ENCODE measurements around the gene PDZD2.
"Not testable (repeated sequence)": the region's sequence is repeated elsewhere in the genome, so short reads cannot be mapped to it uniquely, and the experiment has no call there.

PDZD2 gene

DNA sequence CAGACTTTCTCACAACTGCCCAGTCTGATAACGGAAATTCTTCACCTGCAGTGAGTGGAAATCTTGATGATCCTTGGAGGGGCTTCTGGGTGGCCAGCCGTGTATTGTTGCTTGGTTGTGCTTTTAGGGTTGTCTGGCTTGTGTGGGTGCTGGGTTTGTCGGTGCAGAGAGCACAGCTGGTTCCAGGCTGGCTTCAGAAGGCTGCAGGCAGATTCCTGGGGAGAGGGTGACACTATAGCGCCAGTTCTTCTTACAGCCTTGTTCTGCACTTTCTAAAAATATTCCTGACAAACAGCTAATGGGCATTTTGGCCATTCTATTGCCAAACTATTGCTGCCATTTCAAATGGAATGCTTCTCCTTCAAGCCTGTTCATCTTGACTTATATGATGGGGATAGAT lies 99.3 kb downstream of the PDZD2 start:
- no peak for DNase-seq

GRCh38 chr5:31741496-31741895 lies 102.6 kb downstream of the PDZD2 start:
- DNase-seq = no peak

DNA sequence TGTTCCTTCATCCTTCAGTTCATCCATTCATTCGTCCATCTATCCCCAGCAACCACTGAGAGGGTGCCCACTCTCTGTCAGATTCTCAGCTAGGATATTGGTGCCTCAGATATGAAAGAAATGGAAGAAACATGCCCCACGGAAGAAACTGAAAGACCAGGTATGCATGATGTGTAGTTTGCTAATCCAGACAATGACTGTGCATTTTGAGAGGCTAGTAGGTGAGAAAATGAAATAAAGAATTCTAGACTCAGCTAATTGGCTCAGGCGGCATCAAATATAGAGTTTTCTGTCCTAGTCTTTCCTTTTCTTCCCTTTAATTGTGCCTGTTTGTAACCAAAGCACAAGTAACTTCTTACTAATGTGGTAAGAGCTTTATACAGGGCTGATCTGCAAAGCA lies 104.7 kb downstream of the PDZD2 start:
- DNase-seq = no peak

- no peak for DNase-seq
Observed at GRCh38 chr5:31748458-31749172, 109.7 kb downstream of the PDZD2 start.

GRCh38 chr5:31750215-31750614 lies 111.3 kb downstream of the PDZD2 start:
- no peak for DNase-seq

GRCh38 chr5:31751610-31752009 lies 112.7 kb downstream of the PDZD2 start:
- DNase-seq = no peak

DNA sequence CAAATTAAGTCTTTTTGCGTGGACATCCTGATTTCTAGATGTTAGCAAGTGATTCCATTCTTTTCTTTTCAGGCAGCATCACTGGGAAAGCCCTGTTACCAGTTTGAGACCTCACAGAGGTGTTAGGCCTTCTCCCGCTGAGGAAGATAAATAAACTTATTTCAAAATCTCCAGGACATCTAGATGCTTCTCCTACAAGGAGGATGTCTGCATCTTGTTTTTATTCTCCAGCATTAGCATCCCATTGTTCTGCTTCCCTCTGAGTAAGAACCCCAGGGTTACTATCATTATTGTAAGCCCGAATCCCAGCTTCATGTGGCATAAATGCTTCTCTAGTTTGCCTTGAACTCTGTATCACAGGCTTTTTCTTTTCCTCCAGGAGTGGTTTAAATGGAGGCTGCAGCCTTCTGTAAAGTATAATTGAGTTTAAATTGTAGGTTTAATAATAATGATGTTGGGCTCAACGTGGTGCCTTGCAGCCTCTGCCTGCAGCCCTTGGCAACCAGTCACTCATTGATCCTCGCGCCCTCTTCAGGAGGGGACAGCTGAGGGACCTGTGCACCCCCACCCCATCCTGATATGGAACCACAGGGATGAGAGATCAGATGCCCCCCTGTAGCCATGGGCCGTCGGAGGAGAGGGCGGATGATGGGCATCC lies 114.9 kb downstream of the PDZD2 start:
- no peak for DNase-seq

DNA sequence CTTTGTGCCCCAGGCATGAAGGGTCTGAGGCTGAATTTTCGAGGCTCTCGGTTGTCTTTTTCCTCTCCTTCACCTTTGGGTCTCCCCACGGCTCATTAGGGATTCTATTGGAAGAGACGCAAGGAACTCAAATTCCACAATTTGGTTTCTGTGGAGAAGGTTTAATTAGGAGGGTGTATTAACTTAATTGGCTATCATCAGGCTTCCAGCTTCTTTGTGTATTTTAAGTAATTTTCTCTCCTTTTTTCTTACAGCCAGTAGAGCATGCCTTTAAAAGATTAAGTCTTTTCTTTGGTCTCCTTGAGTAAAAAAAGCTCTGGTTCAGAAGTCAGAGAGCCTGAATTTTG lies 115.4 kb downstream of the PDZD2 start:
- no peak for DNase-seq

GRCh38 chr5:31754741-31755675 lies 116.1 kb downstream of the PDZD2 start:
- DNase-seq = no peak

GRCh38 chr5:31755676-31756230 lies 116.8 kb downstream of the PDZD2 start:
- DNase-seq = no peak

DNA sequence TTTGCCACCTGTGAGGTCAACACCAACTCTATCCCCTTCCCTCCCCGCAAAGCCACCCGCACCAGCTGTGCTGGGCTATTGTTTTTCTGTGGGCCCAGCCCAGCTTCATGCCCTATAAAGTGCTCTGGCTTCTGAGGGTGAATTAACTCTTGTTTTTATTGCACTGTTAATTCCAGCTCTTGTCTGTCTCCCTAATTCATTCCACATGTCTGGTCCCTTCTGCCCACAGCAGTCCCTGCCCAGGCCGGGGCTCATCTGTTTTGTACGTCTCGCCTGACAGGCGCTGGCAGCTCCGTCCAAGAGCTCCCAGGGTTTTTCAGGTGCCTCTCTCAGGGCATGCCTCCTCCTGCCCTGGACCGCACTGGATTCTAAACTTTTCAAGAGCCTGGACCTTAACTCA lies 118.9 kb downstream of the PDZD2 start:
- no peak for DNase-seq

GRCh38 chr5:31758803-31759425 lies 120.0 kb downstream of the PDZD2 start:
- DNase-seq = no peak

DNA sequence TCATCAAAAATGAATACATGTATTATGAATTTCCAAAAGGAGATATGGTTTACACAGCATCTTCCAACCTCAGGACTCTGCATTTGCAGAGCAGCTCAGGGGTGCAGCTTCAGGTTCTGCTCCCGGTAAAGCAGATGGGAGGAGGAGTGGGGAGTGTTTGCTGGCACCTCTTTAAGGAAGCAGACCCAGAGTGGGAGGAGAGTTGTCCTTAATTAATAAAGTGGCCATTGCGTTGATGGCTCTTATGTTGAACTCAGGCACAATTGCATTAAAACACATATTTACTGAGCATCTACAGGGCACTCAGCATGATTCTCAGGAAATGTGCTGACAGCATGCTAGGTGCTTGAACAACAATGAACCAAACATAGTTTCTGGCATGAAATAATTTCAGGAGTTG lies 121.0 kb downstream of the PDZD2 start:
- DNase-seq = no peak

- DNase-seq = no peak
Observed at GRCh38 chr5:31761877-31762276, 122.9 kb downstream of the PDZD2 start.

DNA sequence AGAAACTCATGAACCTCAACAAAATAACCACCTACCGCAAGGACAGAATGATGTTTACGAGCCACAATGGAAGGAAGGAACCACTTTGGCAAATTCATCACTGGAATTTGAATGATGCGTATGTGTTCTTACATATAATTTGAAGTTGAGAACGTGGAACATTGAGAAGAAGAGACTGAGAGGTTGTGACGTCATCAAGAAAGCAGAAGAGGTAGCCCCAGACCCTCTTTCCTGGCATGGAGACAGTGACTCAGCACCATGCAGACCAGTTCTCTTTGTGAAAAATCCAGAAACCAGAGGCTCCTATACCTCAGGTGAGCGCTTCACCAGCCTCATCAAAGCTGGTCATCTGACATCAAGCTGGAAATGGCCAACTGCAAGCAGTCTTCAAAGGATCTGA lies 124.5 kb downstream of the PDZD2 start:
- DNase-seq = no peak

- not testable (repeated sequence) for DNase-seq
Observed at GRCh38 chr5:31764687-31765086, 125.8 kb downstream of the PDZD2 start.

GRCh38 chr5:31767335-31768031 lies 128.6 kb downstream of the PDZD2 start:
- DNase-seq = no peak

- DNase-seq = no peak
Observed at GRCh38 chr5:31768046-31768445, 129.1 kb downstream of the PDZD2 start.

- DNase-seq = no peak
Observed at GRCh38 chr5:31768784-31769183, 129.9 kb downstream of the PDZD2 start.

DNA sequence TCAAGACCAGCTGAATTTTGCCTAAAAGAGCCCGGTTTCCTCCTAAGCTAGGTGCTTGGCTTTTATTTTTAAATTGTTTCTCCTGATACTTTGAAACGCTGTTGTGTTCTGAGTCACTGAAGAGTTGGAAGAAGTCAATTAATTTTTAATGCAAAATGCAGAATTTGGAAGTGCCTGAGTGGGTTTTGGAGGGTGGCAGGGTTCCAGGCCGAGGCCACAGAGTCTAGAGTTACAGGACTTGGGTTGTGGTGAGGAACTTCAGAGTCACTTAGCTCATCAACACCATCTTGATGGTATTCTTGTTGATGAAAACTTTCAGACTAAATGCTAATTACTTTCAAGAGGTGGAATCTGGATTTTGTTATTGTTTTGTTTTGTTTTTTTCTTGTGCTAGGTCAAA lies 130.6 kb downstream of the PDZD2 start:
- DNase-seq = no peak

DNA sequence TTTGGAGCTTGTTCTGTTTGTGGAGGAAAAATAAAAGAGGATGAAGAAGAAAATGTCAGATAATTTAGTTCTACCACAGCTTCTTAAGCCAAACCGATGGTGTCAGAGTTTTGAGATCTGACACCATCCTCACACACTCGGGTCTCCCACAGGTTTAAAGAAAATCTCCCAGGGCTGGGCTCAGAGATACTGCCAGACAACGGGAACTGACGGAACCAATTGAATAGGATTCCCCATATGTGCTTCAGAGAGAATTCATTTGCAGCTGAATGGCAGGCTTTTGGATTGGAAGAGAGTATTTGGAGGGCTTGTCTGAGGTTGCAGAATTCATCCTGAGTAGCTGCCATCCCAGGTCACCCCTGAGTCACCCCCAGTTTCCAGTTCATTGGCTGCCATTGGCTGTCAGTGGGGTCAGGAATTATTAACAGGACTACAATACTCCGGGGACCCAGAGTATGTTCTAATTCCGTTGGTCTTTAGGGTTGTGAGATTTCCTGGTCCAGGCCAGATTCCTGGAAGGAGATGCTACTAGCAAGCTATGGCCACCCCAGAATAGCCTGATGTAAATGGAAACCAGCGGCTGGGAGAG lies 131.3 kb downstream of the PDZD2 start:
- no peak for DNase-seq

DNA sequence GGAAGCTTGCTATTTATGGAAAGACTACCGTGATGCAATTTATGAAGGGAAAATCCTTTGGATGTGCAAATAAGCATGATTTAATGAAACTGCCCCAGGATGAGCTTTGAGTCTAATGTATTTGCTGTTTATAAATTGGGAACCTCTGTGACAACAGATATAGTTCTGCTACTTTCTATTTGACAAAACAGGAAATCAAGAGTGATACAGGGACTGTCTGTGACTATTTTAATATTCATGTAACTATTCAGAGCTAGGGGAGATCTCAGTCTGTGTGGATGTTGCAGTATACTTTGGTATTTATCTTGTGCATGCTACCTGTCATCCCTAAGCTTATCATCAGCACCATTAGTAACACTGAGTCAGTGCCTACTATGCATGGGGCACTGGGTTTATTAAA lies 132.1 kb downstream of the PDZD2 start:
- DNase-seq = no peak
